IMR-90 (cell line): ENCODE measurements around the gene GFY. TPM values are rescaled to one million over a fixed set of nuclear protein-coding genes. Genes with fewer than 3 reads are reported as not detected.
A peak's percentile ranks its signal among the peaks of the same experiment; 100 is the strongest.

Experiments used
- ATAC-seq: fragments of 200-7000 bp; cut with Tn5 transposase; 2 replicates; pipeline ENCODE4 v1.9.1; 2020; ENCODE audit warnings: low read depth, mild to moderate bottlenecking, moderate library complexity
- BruUV-seq: library from RNA; stranded (reverse); fragments of 400-500 nt; replicated peaks from 2 replicates; lab custom pipeline; 2021; lab: Mats Ljungman, UMichigan
- CTCF ChIA-PET: fragments of 300-600 bp; formaldehyde crosslinking; extraction: SDS; loops from one replicate; lab custom pipeline; 2021; ENCODE audit warnings: antibody characterized with exemption; lab: Yijun Ruan, JAX
- POLR2A ChIA-PET: fragments of 300-600 bp; sonication (Branson Sonifier 250); formaldehyde crosslinking; loops from one replicate; lab custom pipeline; 2022; ENCODE audit warnings: antibody characterized with exemption; ENCODE audit not compliant: unreplicated experiment; lab: Charles Lee
- DNase-seq: peaks from one replicate; pipeline ENCODE4 v3.0.0; 2013
- H2AFZ ChIP-seq: replicated peaks from 2 replicates; pipeline ENCODE3; 2013; ENCODE audit warnings: low read length, mild to moderate bottlenecking; ENCODE audit not compliant: poor library complexity
- H2AK5ac ChIP-seq: 2 replicates; pipeline ENCODE4 v1.6.1; 2013; ENCODE audit warnings: low read depth, low read length, inconsistent platforms
- H2AK9ac ChIP-seq: replicated peaks from 2 replicates; pipeline ENCODE3; 2013; ENCODE audit warnings: mild to moderate bottlenecking, low read depth, low read length, moderate library complexity; ENCODE audit not compliant: poor library complexity
- H2BK120ac ChIP-seq: 2 replicates; pipeline ENCODE4 v1.6.1; 2013; ENCODE audit warnings: low read depth, low read length, inconsistent platforms
- H2BK15ac ChIP-seq: 3 replicates; pipeline ENCODE4 v1.6.1; 2013; ENCODE audit warnings: low read depth, low read length, inconsistent platforms
- H2BK20ac ChIP-seq: 2 replicates; pipeline ENCODE4 v1.6.1; 2013; ENCODE audit warnings: low read depth, mild to moderate bottlenecking, inconsistent platforms, low read length, moderate library complexity
- H2BK5ac ChIP-seq: 2 replicates; pipeline ENCODE4 v1.6.1; 2013; ENCODE audit warnings: mild to moderate bottlenecking, low read depth, low read length, inconsistent platforms; ENCODE audit not compliant: poor library complexity, severe bottlenecking
- H3K14ac ChIP-seq: replicated peaks from 2 replicates; pipeline ENCODE4 v1.6.1; 2013; ENCODE audit warnings: low read depth, low read length, inconsistent platforms
- H3K18ac ChIP-seq: 2 replicates; pipeline ENCODE4 v1.6.1; 2013; ENCODE audit warnings: low read depth, low read length, control low read depth
- H3K23ac ChIP-seq: 2 replicates; pipeline ENCODE4 v1.6.1; 2013; ENCODE audit warnings: low read depth, low read length, inconsistent platforms
- H3K27ac ChIP-seq: 2 replicates; pipeline ENCODE4 v1.5.1; 2013; ENCODE audit warnings: mild to moderate bottlenecking, control low read depth, low read length; ENCODE audit not compliant: insufficient read depth
- H3K27me3 ChIP-seq: 2 replicates; pipeline ENCODE4 v1.6.1; 2013; ENCODE audit warnings: low read length; ENCODE audit not compliant: control insufficient read depth, insufficient read depth
- H3K36me3 ChIP-seq: 2 replicates; pipeline ENCODE4 v1.6.1; 2013; ENCODE audit warnings: low read length, mixed read lengths; ENCODE audit not compliant: control insufficient read depth, insufficient read depth
- H3K4ac ChIP-seq: 2 replicates; pipeline ENCODE4 v1.6.1; 2013; ENCODE audit warnings: low read depth, low read length, inconsistent platforms
- H3K4me1 ChIP-seq: 2 replicates; pipeline ENCODE4 v1.6.1; 2013; ENCODE audit warnings: low read length, mixed read lengths; ENCODE audit not compliant: control insufficient read depth, insufficient read depth
- H3K4me2 ChIP-seq: 2 replicates; pipeline ENCODE4 v1.6.1; 2013; ENCODE audit warnings: low read depth, mild to moderate bottlenecking, control low read depth, low read length, moderate library complexity
- H3K4me3 ChIP-seq: 2 replicates; pipeline ENCODE4 v1.5.1; 2013; ENCODE audit warnings: low read depth, mild to moderate bottlenecking, control low read depth, low read length, moderate library complexity; ENCODE audit not compliant: insufficient read depth
- H3K56ac ChIP-seq: 2 replicates; pipeline ENCODE4 v1.6.1; 2013; ENCODE audit warnings: low read length, inconsistent platforms; ENCODE audit not compliant: insufficient read depth; ENCODE audit errors: extremely low read depth
- H3K79me1 ChIP-seq, 2 experiments: 2 replicates each; pipeline ENCODE4 v1.6.1; 2013; ENCODE audit warnings: low read length in 2 of 2, inconsistent platforms in 1 of 2, low read depth in 1 of 2
- H3K9ac ChIP-seq: 2 replicates; pipeline ENCODE4 v1.6.1; 2013; ENCODE audit warnings: low read depth, low read length, control low read depth
- H3K9me1 ChIP-seq: 2 replicates; pipeline ENCODE4 v1.6.1; 2013; ENCODE audit warnings: low read length, inconsistent platforms; ENCODE audit not compliant: insufficient read depth
- H3K9me3 ChIP-seq: 2 replicates; pipeline ENCODE4 v1.6.1; 2013; ENCODE audit warnings: low read length; ENCODE audit not compliant: control insufficient read depth, insufficient read depth
- H4K20me1 ChIP-seq: 2 replicates; pipeline ENCODE4 v1.6.1; 2013; ENCODE audit warnings: low read length, inconsistent platforms; ENCODE audit not compliant: insufficient read depth
- H4K5ac ChIP-seq: 2 replicates; pipeline ENCODE4 v1.6.1; 2013; ENCODE audit warnings: mild to moderate bottlenecking, low read depth, low read length, control low read depth
- H4K8ac ChIP-seq, 2 experiments: 2 replicates each; pipeline ENCODE4 v1.6.1; 2013; ENCODE audit warnings: low read depth in 2 of 2, low read length in 2 of 2, control low read depth in 1 of 2, inconsistent platforms in 1 of 2
- H4K91ac ChIP-seq: 2 replicates; pipeline ENCODE4 v1.6.1; 2013; ENCODE audit warnings: low read depth, low read length, inconsistent platforms; ENCODE audit not compliant: insufficient read depth
- BHLHE40 ChIP-seq: fragments of 150-350 bp; IDR thresholded peaks from 2 replicates; pipeline ENCODE4 v1.6.1; 2016; ENCODE audit warnings: mild to moderate bottlenecking, low read depth, low read length
- CEBPB ChIP-seq: IDR thresholded peaks from 2 replicates; pipeline ENCODE4 v1.6.1; 2012; ENCODE audit warnings: low read depth, low read length, improper control_type of control experiment
- CHD1 ChIP-seq: IDR thresholded peaks from 2 replicates; pipeline ENCODE4 v1.6.1; 2012; ENCODE audit warnings: low read depth, low read length, improper control_type of control experiment
- FOS ChIP-seq: fragments of 150-350 bp; IDR thresholded peaks from 2 replicates; pipeline ENCODE4 v1.6.1; 2016; ENCODE audit warnings: low read depth, low read length
- MXI1 ChIP-seq: IDR thresholded peaks from 2 replicates; pipeline ENCODE4 v1.6.1; 2012; ENCODE audit warnings: low read depth, mild to moderate bottlenecking, low read length, moderate library complexity, borderline replicate concordance
- NFE2L2 ChIP-seq: fragments of 150-350 bp; IDR thresholded peaks from 2 replicates; pipeline ENCODE4 v1.6.1; 2016; ENCODE audit warnings: low read depth, mild to moderate bottlenecking, low read length
- RAD21 ChIP-seq: IDR thresholded peaks from 2 replicates; pipeline ENCODE4 v1.6.1; 2012; ENCODE audit warnings: low read length, improper control_type of control experiment
- SMC3 ChIP-seq: fragments of 150-350 bp; IDR thresholded peaks from 2 replicates; pipeline ENCODE4 v1.6.1; 2016; ENCODE audit warnings: low read depth, mild to moderate bottlenecking, antibody characterized with exemption, low read length, moderate library complexity
- USF2 ChIP-seq: fragments of 150-350 bp; IDR thresholded peaks from 2 replicates; pipeline ENCODE4 v1.6.1; 2017; ENCODE audit warnings: mild to moderate bottlenecking, antibody characterized with exemption, low read length, low read depth
- WGBS, 2 experiments: methylation state at CpG; one replicate each; pipeline versions ENCODE4 v1.1.5 to v1.1.7; 2013; ENCODE audit warnings: missing lambda C conversion rate in 2 of 2; ENCODE audit not compliant: insufficient read length in 1 of 2; ENCODE audit errors: extremely low coverage in 2 of 2; 5-methylcytosine and 5-hydroxymethylcytosine counted together
- dilution Hi-C: fragments of 300-500 bp; cut with HindIII; formaldehyde crosslinking; loops from one replicate; pipeline ENCODE4 v1.14.3; 2018; ENCODE audit warnings: low sequenced_read_pairs; ENCODE audit not compliant: unreplicated experiment
- in situ Hi-C: fragments of 300-500 bp; cut with MboI; formaldehyde crosslinking; loops from 3 replicates; pipeline ENCODE4 v1.14.3; 2019; ENCODE audit warnings: low sequenced_read_pairs, inconsistent platforms, mixed read lengths
- intact Hi-C: fragments of 100-400 bp; cut with micrococcal nuclease; formaldehyde crosslinking; loops from 2 replicates; pipeline ENCODE4 v1.10.0; 2022
- polyA plus RNA-seq, 3 experiments: library from polyadenylated mRNA; depleted of rRNA; stranded (reverse); fragments of >200 nt; gene quantifications; 2 replicates each; pipeline ENCODE4 v1.2.3, GENCODE V29; 2012; ENCODE audit warnings: low replicate concordance in 1 of 3
- total RNA-seq: library from RNA; depleted of rRNA; stranded (reverse); fragments of >200 nt; gene quantifications from 2 replicates; pipeline ENCODE4 v1.2.3, GENCODE V29; 2012

GFY gene
- total and polyA plus RNA-seq, 2 of the 4 experiments (the other 2 are of a cell fraction): not detected

GRCh38 chr19:49470615-49470978 is 45.4 kb downstream of the GFY start (continued):
- TF ChIP-seq SMC3 (no peak), USF2 (no peak)

- Histone ChIP-seq H2BK15ac (no peak overlapping the region), H2AK5ac (peak overlapping the region; percentile 5; the same call in 1 of the 2 replicates), H2BK120ac (no peak overlapping the region), H2AK9ac (peak overlapping the region; percentile 85), H3K79me1 (peaks cover 0 to 8% of the 10 kb centered on the region in 2 experiments; a peak in 2 of 4 replicates), H3K56ac (no peak overlapping the region), H4K8ac (peak overlapping the region in 1 of 2 experiments; percentile 58; a peak in 1 of 4 replicates), H3K4me3 (no peak overlapping the region), H3K9me1 (peaks cover 14% of the 10 kb centered on the region; the same call in 1 of the 2 replicates), H3K27me3 (no peaks in the 10 kb centered on the region), H3K36me3 (no peaks in the 10 kb centered on the region), H3K9ac (no peak overlapping the region), H2BK20ac (no peak overlapping the region), H3K9me3 (no peaks in the 10 kb centered on the region), H3K4ac (no peak overlapping the region), H2BK5ac (no peak overlapping the region), H3K4me2 (no peak overlapping the region), H3K14ac (no peak overlapping the region), H3K27ac (no peak overlapping the region), H3K18ac (no peak overlapping the region), H2AFZ (peak overlapping the region; percentile 78), H3K23ac (no peak overlapping the region), H3K4me1 (peaks cover 12% of the 10 kb centered on the region; the same call in 1 of the 2 replicates), H4K5ac (no peak overlapping the region), H4K20me1 (no peaks in the 10 kb centered on the region), H4K91ac (no peak overlapping the region; the same call in 1 of the 2 replicates)
- ChIA-PET POLR2A (no interaction called here), CTCF (interaction anchor here (1.3 kb wide), 1 partner anchor 74 kb away, joined by 5 read pairs; no protein-coding TSS in a partner anchor)
- dilution Hi-C loops: no loop called here
- TF ChIP-seq RAD21 (no peak), NFE2L2 (no peak), CEBPB (no peak), FOS (no peak), CHD1 (no peak), BHLHE40 (no peak), MXI1 (no peak)
- no TSS peak for BruUV-seq
- ATAC-seq (no peak), DNase-seq (no peak)
- in situ Hi-C loops: no loop called here
- intact Hi-C loops: no loop called here
- WGBS, 2 experiments: 80% methylated on average over 1 of the region's 9 CpGs; no CpG with 5 or more reads in 1 of the 2 experiments
Measured at GRCh38 chr19:49472936-49473335, 47.7 kb downstream of the GFY start.
